GM12864 (cell line): Measurements from ENCODE around the gene CDH10.

Experiments used
- DNase-seq: peaks from one replicate; pipeline ENCODE4 v3.0.0-alpha.2; 2011; ENCODE audit warnings: low read depth
- H3K4me3 ChIP-seq: 2 replicates; pipeline ENCODE4 v1.5.1; 2011; ENCODE audit warnings: mild to moderate bottlenecking, low read depth, low read length, control low read depth
- CTCF ChIP-seq: IDR thresholded peaks from 2 replicates; pipeline ENCODE4 v1.5.1; 2011; ENCODE audit warnings: low read depth, mild to moderate bottlenecking, moderate library complexity, low read length, control low read depth, inconsistent platforms; ENCODE audit errors: missing control alignments

Gene CDH10

GRCh38 chr5:24487368-24488229 is 157.2 kb downstream of the CDH10 start:
- H3K4me3 ChIP-seq, result no peak overlapping the region
- no peak for DNase-seq
- TF ChIP-seq CTCF, result no peak

GRCh38 chr5:24480952-24481351 is 163.8 kb downstream of the CDH10 start:
- no peak for DNase-seq
- TF ChIP-seq CTCF, result no peak

GRCh38 chr5:24477958-24478357 is 166.8 kb downstream of the CDH10 start:
- H3K4me3 ChIP-seq, result no peak overlapping the region
- DNase-seq, result no peak
- TF ChIP-seq CTCF, result no peak

More at GRCh38 chr5:24480952-24481351, 163.8 kb downstream of the CDH10 start:
- no peak overlapping the region for H3K4me3 ChIP-seq

GRCh38 chr5:24475101-24475500 is 169.7 kb downstream of the CDH10 start:
- no peak for TF ChIP-seq CTCF

GRCh38 chr5:24474685-24475084 is 170.1 kb downstream of the CDH10 start:
- TF ChIP-seq CTCF, result no peak
- no peak for DNase-seq
- H3K4me3 ChIP-seq, result no peak overlapping the region

More at GRCh38 chr5:24475101-24475500, 169.7 kb downstream of the CDH10 start:
- DNase-seq, result no peak
- no peak overlapping the region for H3K4me3 ChIP-seq

GRCh38 chr5:24472518-24472917 is 172.3 kb downstream of the CDH10 start:
- no peak for DNase-seq
- no peak overlapping the region for H3K4me3 ChIP-seq
- TF ChIP-seq CTCF, result no peak

GRCh38 chr5:24444414-24444813 is 200.4 kb downstream of the CDH10 start:
- DNase-seq, result no peak
- H3K4me3 ChIP-seq, result no peak overlapping the region
- TF ChIP-seq CTCF, result no peak
